D721Med (cell line): ENCODE measurements around the gene NSD2.

Experiments
- DNase-seq: peaks from one replicate; pipeline ENCODE4 v3.0.0; 2011; ENCODE audit warnings: low spot score; ENCODE audit not compliant: insufficient read length
- FAIRE-seq: peaks from 2 replicates; lab custom pipeline; 2011; peaks lifted over from hg19 to GRCh38; lab: Jason Lieb, UNC
- TF ChIP-seq, protein P1 (sequence below): IDR thresholded peaks from 2 replicates; pipeline ENCODE4 v1.5.1; 2012; ENCODE audit warnings: mild to moderate bottlenecking, control low read depth; ENCODE audit not compliant: insufficient read depth; ENCODE audit errors: missing control alignments

Gene NSD2

DNA sequence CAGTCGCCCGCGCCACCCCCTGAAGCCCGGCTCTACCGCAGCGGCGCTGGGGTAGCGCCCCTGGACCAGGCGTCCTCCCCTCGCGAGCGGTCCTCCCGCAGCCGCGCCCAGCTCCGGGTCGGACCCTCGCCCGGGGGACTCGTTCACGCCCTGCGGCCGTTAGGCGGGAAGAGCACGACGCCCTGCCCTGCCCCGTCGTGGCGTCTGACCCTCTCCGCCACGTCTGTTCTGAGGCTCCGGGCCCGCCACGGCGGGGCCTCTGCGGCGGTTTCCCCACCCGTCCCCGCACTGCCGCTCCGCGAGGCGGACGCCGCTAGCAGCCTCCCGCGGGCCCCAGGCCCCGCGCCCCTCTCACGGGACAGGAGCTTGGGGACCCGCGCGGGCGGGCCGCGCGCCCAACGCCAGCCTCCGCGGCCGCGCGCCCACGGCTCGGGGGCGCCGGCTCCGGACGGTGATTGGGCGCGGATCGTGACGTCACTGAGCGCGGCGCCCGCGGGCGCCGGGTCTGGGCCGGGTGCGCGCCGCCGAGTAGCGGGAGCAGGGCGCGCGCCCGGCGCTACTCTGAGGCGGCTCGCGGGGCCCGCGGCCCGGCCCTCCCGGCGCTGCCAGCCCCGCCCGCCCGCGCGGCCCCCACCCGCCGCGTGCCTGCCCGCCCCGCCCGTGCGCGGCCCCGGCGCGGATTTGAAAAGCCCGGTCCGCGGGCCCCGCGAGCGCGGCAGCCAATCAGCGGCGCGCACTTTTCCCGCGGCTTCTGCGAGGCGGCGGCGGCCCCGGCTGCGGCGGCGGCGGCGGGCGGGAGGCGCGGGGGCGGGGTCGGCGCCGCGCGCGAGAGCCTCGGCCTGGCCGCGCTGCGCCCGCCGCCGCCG lies at the start of gene NSD2:
TSS of gene NSD2 (plus strand) at position 816 of the 866 bp plus-strand sequence. CDS start 29,262 bp downstream, outside the sequence.
- TF ChIP-seq, protein P1, sequence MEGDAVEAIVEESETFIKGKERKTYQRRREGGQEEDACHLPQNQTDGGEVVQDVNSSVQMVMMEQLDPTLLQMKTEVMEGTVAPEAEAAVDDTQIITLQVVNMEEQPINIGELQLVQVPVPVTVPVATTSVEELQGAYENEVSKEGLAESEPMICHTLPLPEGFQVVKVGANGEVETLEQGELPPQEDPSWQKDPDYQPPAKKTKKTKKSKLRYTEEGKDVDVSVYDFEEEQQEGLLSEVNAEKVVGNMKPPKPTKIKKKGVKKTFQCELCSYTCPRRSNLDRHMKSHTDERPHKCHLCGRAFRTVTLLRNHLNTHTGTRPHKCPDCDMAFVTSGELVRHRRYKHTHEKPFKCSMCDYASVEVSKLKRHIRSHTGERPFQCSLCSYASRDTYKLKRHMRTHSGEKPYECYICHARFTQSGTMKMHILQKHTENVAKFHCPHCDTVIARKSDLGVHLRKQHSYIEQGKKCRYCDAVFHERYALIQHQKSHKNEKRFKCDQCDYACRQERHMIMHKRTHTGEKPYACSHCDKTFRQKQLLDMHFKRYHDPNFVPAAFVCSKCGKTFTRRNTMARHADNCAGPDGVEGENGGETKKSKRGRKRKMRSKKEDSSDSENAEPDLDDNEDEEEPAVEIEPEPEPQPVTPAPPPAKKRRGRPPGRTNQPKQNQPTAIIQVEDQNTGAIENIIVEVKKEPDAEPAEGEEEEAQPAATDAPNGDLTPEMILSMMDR: no peak
- DNase-seq (peak; percentile 77), FAIRE-seq (no peak)

DNA sequence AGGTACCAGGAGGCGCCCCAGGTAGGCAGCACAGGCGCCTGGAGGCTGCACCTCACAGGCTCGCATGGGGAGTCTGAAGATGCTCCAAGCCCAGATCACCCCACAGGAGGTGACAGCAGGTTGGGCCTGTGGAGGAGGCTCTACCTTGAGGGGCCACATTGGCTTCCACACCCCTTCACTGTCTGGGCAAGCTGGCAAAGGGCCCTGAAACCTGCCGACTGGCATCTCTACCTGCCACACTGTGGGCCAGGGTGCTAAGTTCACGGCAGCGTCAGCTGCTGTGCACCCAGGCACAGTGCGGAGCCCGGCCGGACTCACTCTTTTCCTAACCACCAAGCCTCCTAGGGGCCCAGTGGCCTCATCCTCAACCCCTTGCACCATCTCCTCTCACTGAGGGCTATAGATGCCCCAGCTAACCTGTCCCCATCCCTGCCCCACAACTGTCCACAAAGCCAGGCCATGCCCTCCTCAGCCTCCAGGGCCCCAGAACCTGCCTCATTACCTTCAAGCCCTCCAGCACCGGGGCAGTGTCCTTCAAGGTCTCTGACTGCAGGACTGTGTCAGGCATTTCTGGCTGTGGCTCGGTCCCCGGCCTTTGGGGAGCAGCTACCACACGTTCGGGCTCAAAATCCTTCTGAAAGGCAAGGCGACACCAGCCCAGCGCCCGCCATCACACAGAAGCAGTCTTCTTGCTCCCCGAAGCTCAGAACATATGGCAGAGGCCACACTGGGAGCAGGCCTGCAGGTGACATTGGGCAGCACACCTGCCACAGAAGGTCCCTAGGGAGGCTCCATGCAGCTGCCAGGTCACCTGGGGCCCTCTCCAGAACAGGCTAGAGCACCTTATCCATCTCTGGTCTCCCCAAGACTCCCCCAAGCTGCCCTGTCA lies 49.3 kb upstream of the NSD2 start:
- TF ChIP-seq, protein P1: no peak
- no peak for DNase-seq

DNA sequence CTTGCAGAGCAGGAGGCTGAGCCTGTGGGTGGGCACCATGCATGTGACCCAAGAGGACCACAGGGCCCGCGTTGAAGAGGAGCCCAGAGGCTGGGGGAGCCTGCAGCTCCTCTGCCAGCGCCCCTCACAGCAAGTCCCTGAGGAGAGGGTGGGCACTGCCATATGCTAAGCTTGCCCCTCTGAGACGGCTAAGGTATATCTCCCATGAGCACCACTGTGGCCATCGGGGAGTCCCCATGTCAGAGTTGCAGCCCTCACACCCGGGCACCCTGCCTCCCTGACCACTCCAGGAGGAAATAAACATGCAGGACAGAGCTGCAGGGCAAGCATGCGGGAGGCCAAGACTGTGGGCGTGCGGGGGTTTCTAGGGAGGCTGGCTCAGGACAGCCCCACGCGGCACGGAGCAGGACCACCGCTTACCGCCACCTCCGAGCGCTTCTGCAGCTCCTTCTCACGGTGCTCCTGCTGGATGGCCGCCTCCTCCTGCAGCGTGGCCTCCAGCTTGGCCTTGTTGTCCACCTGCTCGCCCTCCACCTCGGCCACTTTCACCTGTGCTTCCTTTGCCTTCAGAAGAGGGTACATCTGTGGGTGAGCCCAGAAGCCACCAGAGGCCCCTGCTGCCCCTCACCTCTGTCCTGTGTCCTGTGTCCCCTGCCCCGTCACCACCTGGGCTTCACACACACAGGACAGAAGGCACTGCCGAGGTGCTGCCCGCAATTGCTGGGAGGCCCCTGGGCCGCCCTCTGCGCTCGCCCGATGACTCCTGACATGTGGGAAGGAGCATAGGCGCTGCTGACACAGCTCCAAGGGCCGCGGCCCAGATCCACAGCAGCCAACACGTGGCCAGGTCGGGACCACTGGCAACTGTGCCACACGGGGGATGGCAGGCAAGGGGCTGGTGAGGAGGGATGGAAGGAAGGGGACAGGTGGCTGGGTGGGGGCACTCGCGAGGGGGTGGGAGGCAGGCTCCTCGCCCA lies 48.3 kb upstream of the NSD2 start:
- no peak for DNase-seq
- no peak for FAIRE-seq
- TF ChIP-seq, protein P1: no peak

More for the DNA sequence above, 49.3 kb upstream of the NSD2 start:
- no peak for FAIRE-seq

DNA sequence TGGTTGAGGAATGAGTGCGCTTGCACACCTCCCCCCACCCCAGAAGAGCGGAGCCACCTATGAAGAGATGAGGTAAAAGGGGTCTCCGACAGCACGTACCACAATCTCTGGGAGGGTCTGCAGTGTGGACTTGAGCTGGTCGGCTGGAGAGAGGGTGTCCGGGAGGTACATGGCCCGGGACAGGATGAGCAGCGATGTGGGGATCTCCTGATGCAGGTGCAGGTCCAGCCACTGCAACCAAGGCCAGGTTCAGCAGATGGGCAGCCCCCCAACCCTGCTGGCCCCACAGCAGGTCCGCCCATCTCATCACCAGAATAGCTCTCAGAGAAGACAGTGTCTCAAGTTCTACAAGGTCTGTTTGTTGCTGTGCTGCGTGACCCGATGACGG lies 47.7 kb upstream of the NSD2 start:
- no peak for DNase-seq
- TF ChIP-seq, protein P1: no peak
- no peak for FAIRE-seq

DNA sequence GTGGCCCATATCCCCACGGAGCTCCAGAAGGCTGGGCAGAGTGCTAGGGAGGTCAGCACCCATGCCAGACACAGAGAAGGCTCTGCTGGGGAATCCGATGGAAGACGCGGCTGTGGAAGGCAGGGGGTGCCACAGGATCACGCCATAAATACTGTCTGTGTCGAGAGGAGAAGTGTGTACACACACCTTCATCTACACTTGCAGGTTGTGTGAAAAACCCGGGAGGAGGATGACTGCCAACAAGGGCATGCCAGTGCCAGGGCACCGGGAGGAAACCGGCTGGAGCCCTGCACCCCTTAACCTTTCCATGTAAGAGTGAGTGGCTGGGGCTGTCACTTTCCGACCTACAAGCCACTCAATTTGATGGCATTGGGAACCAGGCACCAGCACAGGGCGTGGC lies 46.4 kb upstream of the NSD2 start:
- TF ChIP-seq, protein P1: no peak

DNA sequence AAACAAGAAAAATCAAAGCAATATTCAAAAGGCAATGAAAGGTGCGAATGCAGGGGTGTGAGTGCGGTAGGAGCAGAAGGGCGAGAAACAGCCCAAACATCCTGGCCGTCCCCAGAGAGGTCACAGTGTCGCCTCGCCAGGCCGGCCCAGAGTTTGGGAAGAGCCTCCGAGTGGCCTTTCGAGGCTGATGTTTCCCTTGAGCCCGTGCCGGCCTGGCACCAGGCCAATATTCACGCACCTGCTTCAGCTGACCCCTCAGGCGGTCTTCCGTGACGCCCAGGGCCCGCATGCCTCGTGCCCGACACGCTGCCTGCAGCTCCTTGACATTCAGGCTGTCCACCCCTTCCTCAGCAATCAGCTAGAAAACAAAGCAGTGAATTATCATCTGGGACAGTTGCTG lies 45.9 kb upstream of the NSD2 start:
- TF ChIP-seq, protein P1: no peak
- no peak for DNase-seq
- FAIRE-seq: no peak

More for the DNA sequence above, 46.4 kb upstream of the NSD2 start:
- FAIRE-seq (no peak), DNase-seq (no peak)
